K562 (cell line): ENCODE measurements around the gene RRAGB. TPM values are rescaled to one million over a fixed set of nuclear protein-coding genes. Genes with fewer than 3 reads are reported as not detected.

Experiments used
- CHD7 ChIP-seq: fragments of 200-600 bp; sonication (generic); IDR thresholded peaks from one replicate; pipeline ENCODE4 v1.6.1; 2012; ENCODE audit warnings: mild to moderate bottlenecking, low read depth, low read length, inconsistent platforms
- E2F3 ChIP-seq: fragments of 250-450 bp; sonication (Bioruptor Pico); IDR thresholded peaks from 2 replicates; pipeline ENCODE4 v1.4.0; 2020; ENCODE audit warnings: mild to moderate bottlenecking
- ZNF3 ChIP-seq: fragments of 250-450 bp; sonication (Bioruptor Pico); IDR thresholded peaks from 2 replicates; pipeline ENCODE4 v1.5.0; 2021; ENCODE audit warnings: mild to moderate bottlenecking, moderate library complexity
- polyA plus RNA-seq, 8 experiments: library from polyadenylated mRNA; depleted of rRNA in 4 of 8; stranded (reverse) in 5 of 8; unstranded in 3 of 8; fragments of >200 nt; fragmentation: Nextera tagmentation in 2 of 8; fragmentation: Illumina TruSeq in 1 of 8; extraction: Ambion mirVana in 2 of 8; extraction: Trizol in 1 of 8; gene quantifications; 2 replicates each; pipeline versions ENCODE4 v1.2.1 to v1.2.3, GENCODE V29; 2011 to 2014; ENCODE audit warnings: inconsistent platforms in 1 of 8, missing spikeins in 1 of 8
- total RNA-seq, 7 experiments: library from RNA; depleted of rRNA in 6 of 7; stranded (reverse); fragments of >200 nt in 6 of 7; fragmentation: Illumina TruSeq in 2 of 7; extraction: Trizol in 2 of 7; gene quantifications; 2 replicates each; pipeline versions ENCODE4 v1.2.1 to v1.2.3, GENCODE V29; 2011 to 2021; ENCODE audit warnings: low replicate concordance in 1 of 7

RRAGB gene
- total and polyA plus RNA-seq, 9 of the 15 experiments (the other 6 are each of a cell fraction or from before 2014, with no cell fraction given), result 5.6 to 15.6 (median 9.1) TPM

- TF ChIP-seq CHD7, result no peak
- TF ChIP-seq E2F3 (CRISPR knock-in tag), result no peak
- TF ChIP-seq ZNF3 (CRISPR knock-in tag), result no peak
- TF ChIP-seq, all 486 proteins: peak for 0
Measured at GRCh38 chrX:55713631-55714030, 3.9 kb upstream of the RRAGB start (continued).
